ENCODE results near the gene MRAS.

DNA sequence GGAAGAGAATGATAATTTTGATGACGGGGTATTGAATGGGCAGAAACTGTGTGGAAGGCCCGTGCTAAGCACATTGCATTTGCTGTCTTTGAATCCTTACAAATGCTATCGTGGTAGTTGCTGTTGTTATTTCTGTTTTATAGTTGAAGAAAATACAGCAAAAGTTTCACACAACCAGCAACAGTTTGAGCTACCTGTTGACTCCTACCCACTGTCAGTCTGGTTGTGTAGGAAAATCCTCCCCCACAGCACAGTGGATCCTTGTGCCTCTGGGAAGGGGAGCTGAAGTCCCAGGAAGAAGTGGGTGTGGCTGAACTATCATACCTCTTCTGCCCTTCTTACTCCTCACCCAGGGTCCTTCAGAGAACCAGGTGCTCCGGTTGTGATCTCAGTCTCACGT lies 29.4 kb downstream of the MRAS start:
- TF ChIP-seq, protein P1, sequence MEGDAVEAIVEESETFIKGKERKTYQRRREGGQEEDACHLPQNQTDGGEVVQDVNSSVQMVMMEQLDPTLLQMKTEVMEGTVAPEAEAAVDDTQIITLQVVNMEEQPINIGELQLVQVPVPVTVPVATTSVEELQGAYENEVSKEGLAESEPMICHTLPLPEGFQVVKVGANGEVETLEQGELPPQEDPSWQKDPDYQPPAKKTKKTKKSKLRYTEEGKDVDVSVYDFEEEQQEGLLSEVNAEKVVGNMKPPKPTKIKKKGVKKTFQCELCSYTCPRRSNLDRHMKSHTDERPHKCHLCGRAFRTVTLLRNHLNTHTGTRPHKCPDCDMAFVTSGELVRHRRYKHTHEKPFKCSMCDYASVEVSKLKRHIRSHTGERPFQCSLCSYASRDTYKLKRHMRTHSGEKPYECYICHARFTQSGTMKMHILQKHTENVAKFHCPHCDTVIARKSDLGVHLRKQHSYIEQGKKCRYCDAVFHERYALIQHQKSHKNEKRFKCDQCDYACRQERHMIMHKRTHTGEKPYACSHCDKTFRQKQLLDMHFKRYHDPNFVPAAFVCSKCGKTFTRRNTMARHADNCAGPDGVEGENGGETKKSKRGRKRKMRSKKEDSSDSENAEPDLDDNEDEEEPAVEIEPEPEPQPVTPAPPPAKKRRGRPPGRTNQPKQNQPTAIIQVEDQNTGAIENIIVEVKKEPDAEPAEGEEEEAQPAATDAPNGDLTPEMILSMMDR (conservative IDR thresholded peaks at IDR 0.05 in 1 of 2, IDR thresholded peaks at IDR 0.05 in 1 of 2; ENCODE audit: extremely low read depth in 1 of 2, insufficient read depth in 1 of 2, low read depth in 1 of 2, low read length in 2 of 2), result no peak
- TF ChIP-seq EZH2 (IDR thresholded peaks at IDR 0.05; ENCODE audit: borderline replicate concordance, low read length), result no peak

Data from mammary epithelial cell (primary cell).